ENCODE results near the gene MMRN1.

The MMRN1 gene

GRCh38 chr4:89995006-89995405, 100.4 kb downstream of the MMRN1 start:
- DNase-seq (ENCODE audit: low read depth, low spot score), result no peak

GRCh38 chr4:89995814-89996213, 101.2 kb downstream of the MMRN1 start:
- DNase-seq (ENCODE audit: low read depth, low spot score), result no peak

GRCh38 chr4:89997171-89997704, 102.6 kb downstream of the MMRN1 start:
- DNase-seq (ENCODE audit: low read depth, low spot score), result no peak

- DNase-seq (ENCODE audit: low read depth, low spot score), result no peak
These were observed 103.9 kb downstream of the MMRN1 start for GRCh38 chr4:89998469-89999011.

GRCh38 chr4:90001023-90001422, 106.4 kb downstream of the MMRN1 start:
- DNase-seq (ENCODE audit: low read depth, low spot score), result no peak

- DNase-seq (ENCODE audit: low read depth, low spot score), result no peak
These were observed 107.9 kb downstream of the MMRN1 start for GRCh38 chr4:90002441-90003062.
